ENCODE measurements around the gene BRAF. TPM values are rescaled to one million over a fixed set of nuclear protein-coding genes. Genes with fewer than 3 reads are reported as not detected.

The BRAF gene
- total RNA-seq, 4 donors from 2014 or later: 33.1 to 56.0 (median 44.8) TPM

GRCh38 chr7:140738280-140738679 lies 186.4 kb downstream of the BRAF start:
- no peak overlapping the region for H3K4me3 ChIP-seq
- TF ChIP-seq EP300 (IDR thresholded peaks at IDR 0.05) (no peak), POLR2A (IDR thresholded peaks at IDR 0.05) (no peak), POLR2AphosphoS5 (IDR thresholded peaks at IDR 0.05) (no peak), CTCF (IDR thresholded peaks at IDR 0.05) (no peak)
- H3K27me3 ChIP-seq: no peaks in the 10 kb centered on the region
- ATAC-seq: no peak
- no peaks in the 10 kb centered on the region for H3K4me1 ChIP-seq
- H3K9me3 ChIP-seq: no peaks in the 10 kb centered on the region
- H3K36me3 ChIP-seq: peaks cover 2 to 49% of the 10 kb centered on the region in 2 donors
- H3K27ac ChIP-seq: no peak overlapping the region

- peaks cover 2 to 52% of the 10 kb centered on the region in 2 donors for H3K36me3 ChIP-seq
- WGBS, 2 donors (ENCODE audit: low coverage in 1 of 2): no CpG with 5 or more reads among the region's 2 CpGs
- ATAC-seq: no peak
These were observed 190.0 kb downstream of the BRAF start for GRCh38 chr7:140734729-140735128.

GRCh38 chr7:140734096-140734495 lies 190.6 kb downstream of the BRAF start:
- H3K27me3 ChIP-seq: no peaks in the 10 kb centered on the region
- H3K4me1 ChIP-seq: no peaks in the 10 kb centered on the region
- peaks cover 2 to 51% of the 10 kb centered on the region in 2 donors for H3K36me3 ChIP-seq
- TF ChIP-seq POLR2A (IDR thresholded peaks at IDR 0.05): no peak
- TF ChIP-seq POLR2AphosphoS5 (IDR thresholded peaks at IDR 0.05): no peak
- TF ChIP-seq CTCF (IDR thresholded peaks at IDR 0.05): no peak
- no peak for TF ChIP-seq EP300 (IDR thresholded peaks at IDR 0.05)
- H3K27ac ChIP-seq: no peak overlapping the region
- 61 to 68% methylated on average over 2 of the region's 2 CpGs for WGBS, 2 donors (ENCODE audit: low coverage in 1 of 2)
- H3K9me3 ChIP-seq: no peaks in the 10 kb centered on the region
- no peak overlapping the region for H3K4me3 ChIP-seq
- ATAC-seq: no peak

More at GRCh38 chr7:140734729-140735128, 190.0 kb downstream of the BRAF start:
- Histone ChIP-seq H3K4me1 (no peaks in the 10 kb centered on the region), H3K27me3 (no peaks in the 10 kb centered on the region), H3K27ac (no peak overlapping the region), H3K4me3 (no peak overlapping the region), H3K9me3 (no peaks in the 10 kb centered on the region)
- TF ChIP-seq CTCF (IDR thresholded peaks at IDR 0.05): no peak
- no peak for TF ChIP-seq POLR2AphosphoS5 (IDR thresholded peaks at IDR 0.05)
- TF ChIP-seq EP300 (IDR thresholded peaks at IDR 0.05): no peak
- no peak for TF ChIP-seq POLR2A (IDR thresholded peaks at IDR 0.05)

- Histone ChIP-seq H3K27ac (no peak overlapping the region), H3K4me3 (no peak overlapping the region), H3K4me1 (no peaks in the 10 kb centered on the region), H3K27me3 (no peaks in the 10 kb centered on the region), H3K36me3 (peaks cover 0 to 41% of the 10 kb centered on the region in 2 donors), H3K9me3 (no peaks in the 10 kb centered on the region)
- no peak for ATAC-seq
- no peak for TF ChIP-seq EP300 (IDR thresholded peaks at IDR 0.05)
- WGBS, 2 donors (ENCODE audit: low coverage in 1 of 2): 86 to 93% methylated on average over 2 of the region's 2 CpGs
These were observed 192.3 kb downstream of the BRAF start for GRCh38 chr7:140732416-140732815.

GRCh38 chr7:140726281-140726680 lies 198.4 kb downstream of the BRAF start:
- WGBS, 2 donors (ENCODE audit: low coverage in 1 of 2): 50 to 70% methylated on average over 2 of the region's 2 CpGs
- no peaks in the 10 kb centered on the region for H3K4me1 ChIP-seq
- ATAC-seq: no peak

More at GRCh38 chr7:140726281-140726680, 198.4 kb downstream of the BRAF start:
- Histone ChIP-seq H3K4me3 (no peak overlapping the region), H3K36me3 (peaks cover 0 to 40% of the 10 kb centered on the region in 2 donors), H3K9me3 (no peaks in the 10 kb centered on the region), H3K27ac (no peak overlapping the region), H3K27me3 (no peaks in the 10 kb centered on the region)
- TF ChIP-seq POLR2A (IDR thresholded peaks at IDR 0.05) (no peak), CTCF (IDR thresholded peaks at IDR 0.05) (peak in 1 of 4 experiments; percentile 6)
